Urothelium cell line (cell line): ENCODE results near the gene METAP2.
"Not testable (repeated sequence)": the region's sequence is repeated elsewhere in the genome, so short reads cannot be mapped to it uniquely, and the experiment has no call there.

Experiments used
- DNase-seq: peaks from one replicate; pipeline ENCODE4 v3.0.0; 2011; ENCODE audit warnings: low spot score, mixed read lengths
- FAIRE-seq: peaks from 2 replicates; lab custom pipeline; 2011; peaks lifted over from hg19 to GRCh38; lab: Jason Lieb, UNC

METAP2 gene

DNA sequence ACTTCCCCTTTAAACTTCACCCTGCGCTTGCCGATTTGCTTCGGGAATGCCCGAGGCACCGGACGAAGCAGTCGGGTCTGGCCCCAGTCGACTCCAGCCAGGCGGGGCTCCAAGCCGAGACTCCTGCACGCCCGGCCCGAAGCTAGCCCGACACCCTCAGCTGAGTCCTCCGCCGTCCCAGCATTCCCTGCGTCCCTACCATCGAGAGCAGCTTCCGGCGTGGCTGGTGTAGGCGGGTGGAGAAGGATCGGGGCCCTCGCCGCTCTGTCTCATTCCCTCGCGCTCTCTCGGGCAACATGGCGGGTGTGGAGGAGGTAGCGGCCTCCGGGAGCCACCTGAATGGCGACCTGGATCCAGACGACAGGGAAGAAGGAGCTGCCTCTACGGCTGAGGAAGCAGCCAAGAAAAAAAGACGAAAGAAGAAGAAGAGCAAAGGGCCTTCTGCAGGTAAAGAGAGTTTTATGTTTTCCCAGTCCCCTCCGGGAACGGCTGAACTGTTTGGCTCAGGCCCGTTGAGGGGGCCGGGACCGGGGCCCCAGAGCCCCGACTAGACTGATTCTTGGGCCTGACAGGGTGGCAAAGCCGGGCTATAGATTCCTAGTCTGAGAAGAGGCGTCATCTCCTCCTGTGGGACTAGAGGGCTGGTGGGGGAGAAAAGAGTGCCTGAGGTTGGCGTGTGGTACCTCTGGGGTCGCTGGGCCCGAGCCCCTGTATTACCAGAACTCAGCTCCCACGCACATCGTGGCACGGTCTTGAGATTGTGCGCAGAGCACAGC, at the start of gene METAP2:
Gene METAP2, plus strand, starts transcription at position 269 of the 776 bp plus-strand sequence. Its CDS starts 28 bp downstream, at position 297.
- DNase-seq (peak; percentile 92), FAIRE-seq (no peak)

- DNase-seq (no peak), FAIRE-seq (no peak)
Observed at GRCh38 chr12:95424271-95424994, 49.5 kb upstream of the METAP2 start.

DNA sequence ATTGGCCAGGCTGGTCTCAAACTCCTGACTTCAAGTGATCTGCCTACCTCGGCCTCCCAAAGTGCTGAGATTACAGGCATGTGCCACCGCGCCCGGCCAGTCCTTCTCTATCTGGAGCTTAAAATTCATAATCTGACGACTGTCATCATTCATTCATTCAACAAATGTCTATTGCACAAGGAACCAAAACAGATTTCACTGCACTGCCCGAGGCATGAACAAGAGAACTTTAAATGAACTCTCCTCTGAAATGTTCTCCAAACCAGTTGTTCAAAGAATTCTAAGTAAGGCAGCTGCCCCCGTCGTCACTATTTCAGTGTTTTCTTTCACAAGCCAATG, 44.8 kb upstream of the METAP2 start:
- no peak for FAIRE-seq
- no peak for DNase-seq

- no peak for FAIRE-seq
- DNase-seq, result no peak
Observed at GRCh38 chr12:95431120-95431519, 42.8 kb upstream of the METAP2 start.

DNA sequence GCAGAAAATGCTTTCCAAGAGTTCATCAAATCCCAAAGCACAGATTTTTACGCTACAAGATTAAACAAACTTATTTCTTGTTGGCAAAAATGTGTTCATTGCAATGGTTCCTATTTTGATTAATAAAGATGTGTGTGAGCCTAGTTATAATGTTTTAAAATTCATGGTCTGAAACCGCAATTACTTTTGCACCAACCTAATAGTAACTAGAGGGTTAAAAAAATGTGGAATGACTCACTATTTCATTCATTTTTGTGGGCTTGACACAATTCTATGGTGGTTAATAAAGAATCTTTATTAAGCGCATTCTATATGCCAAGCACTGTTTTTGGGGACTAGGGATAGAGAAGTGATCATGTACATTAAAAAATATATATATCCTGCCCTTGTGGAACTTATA, 38.6 kb upstream of the METAP2 start:
- no peak for FAIRE-seq
- DNase-seq, result no peak

- DNase-seq (no peak), FAIRE-seq (no peak)
Observed at GRCh38 chr12:95437565-95437964, 36.4 kb upstream of the METAP2 start.

GRCh38 chr12:95439461-95440230, 34.3 kb upstream of the METAP2 start:
- FAIRE-seq (no peak), DNase-seq (no peak)

DNA sequence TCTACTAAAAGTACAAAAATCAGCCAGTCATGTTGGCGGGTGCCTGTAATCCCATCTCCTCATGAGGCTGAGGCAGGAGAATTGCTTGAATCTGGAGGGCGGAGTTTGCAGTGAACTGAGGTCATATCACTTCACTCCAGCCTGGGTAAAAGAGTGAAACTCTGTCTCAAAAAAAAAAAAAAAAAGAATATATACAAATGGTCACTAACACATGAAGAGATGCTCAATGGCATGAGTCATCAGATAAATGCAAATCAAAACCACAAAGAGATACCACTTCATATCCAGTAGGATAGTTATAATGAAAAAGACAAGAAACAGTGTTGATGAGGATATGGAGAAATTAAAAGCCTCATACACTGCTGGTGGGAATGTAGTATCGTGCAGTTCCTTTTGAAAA, 33.6 kb upstream of the METAP2 start:
- DNase-seq (no peak), FAIRE-seq (no peak)

- no peak for FAIRE-seq
- DNase-seq, result no peak
Observed at GRCh38 chr12:95443459-95443858, 30.5 kb upstream of the METAP2 start.

DNA sequence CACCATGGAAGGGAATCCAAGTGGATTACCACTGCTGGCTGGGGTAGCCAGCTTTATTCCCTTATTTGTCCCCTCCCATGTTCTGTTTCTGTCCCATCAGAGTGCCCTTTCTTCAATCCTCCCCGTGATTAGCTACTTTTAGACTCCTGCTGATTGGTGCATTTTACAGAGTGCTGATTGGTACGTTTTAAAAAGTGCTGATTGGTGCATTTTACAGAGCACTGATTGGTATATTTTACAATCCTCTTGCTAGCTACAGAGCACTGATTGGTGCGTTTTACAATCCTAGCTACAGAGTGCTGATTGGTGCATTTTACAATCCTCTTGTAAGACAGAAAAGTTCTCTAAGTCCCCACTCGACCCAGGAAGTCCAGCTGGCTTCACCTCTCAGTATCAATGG, 28.9 kb upstream of the METAP2 start:
- FAIRE-seq, result not testable (repeated sequence)

GRCh38 chr12:95445884-95446505, 28.0 kb upstream of the METAP2 start:
- DNase-seq (no peak), FAIRE-seq (no peak)

More for the DNA sequence above, 28.9 kb upstream of the METAP2 start:
- not testable (repeated sequence) for DNase-seq

DNA sequence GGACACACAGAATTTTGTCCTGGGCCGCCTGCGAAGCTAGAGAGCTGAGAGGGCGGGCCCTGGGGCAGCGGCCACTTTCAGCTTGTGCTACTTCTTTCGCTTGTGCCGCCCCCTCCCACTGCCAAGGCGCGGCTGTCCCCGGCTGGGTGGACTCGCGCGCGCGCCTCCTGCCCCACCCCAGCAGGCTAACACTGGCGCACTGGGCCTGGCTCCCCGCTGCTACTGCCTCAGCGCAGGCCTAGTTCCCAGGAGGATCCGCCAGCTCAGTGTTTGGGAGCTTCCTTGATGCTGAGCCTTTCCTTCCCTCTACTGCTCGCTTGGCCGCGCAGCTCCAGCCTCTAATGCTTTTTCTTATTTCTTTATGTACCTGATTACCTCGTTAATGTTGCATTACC, 27.4 kb upstream of the METAP2 start:
- DNase-seq (no peak), FAIRE-seq (no peak)

DNA sequence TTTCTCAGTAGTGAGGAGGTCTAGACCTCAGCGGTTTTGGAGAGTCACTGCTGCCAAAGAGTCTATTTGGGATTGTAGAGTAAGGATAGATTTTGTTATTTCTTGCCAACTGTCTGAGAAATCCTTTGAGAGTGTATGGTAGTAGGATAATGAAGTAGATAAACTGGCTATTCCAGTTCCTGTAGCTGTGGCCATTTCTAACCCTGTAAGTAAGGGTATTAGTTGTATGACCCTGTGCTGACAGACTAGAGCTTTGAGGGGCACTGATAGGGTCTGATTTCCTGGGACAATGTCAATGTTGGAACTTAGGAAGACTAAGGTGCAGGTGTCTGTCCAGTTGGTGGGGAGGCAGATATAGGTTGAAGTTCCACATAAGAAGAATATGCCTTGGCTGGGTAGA, 24.3 kb upstream of the METAP2 start:
- not testable (repeated sequence) for DNase-seq, FAIRE-seq

- not testable (repeated sequence) for FAIRE-seq, DNase-seq
Observed at GRCh38 chr12:95452501-95452900, 21.5 kb upstream of the METAP2 start.

DNA sequence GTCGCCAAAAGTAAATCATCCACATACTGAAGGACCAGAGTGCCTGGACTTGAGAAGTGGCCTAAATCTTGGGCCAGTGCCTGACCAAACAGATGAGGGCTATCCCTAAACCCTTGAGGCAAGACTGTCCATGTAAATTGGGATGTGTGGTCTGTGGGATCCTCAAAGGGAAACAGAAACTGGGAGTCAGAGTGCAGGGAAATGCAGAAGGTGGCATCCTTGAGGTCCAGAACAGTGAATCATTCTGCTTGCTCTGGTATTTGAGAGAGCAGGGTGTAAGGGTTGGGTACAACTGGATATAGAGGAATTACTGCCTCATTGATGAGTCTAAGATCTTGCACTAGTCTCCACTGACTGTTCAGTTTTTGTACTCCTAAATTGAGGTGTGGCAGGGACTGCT, 20.1 kb upstream of the METAP2 start:
- not testable (repeated sequence) for FAIRE-seq, DNase-seq

DNA sequence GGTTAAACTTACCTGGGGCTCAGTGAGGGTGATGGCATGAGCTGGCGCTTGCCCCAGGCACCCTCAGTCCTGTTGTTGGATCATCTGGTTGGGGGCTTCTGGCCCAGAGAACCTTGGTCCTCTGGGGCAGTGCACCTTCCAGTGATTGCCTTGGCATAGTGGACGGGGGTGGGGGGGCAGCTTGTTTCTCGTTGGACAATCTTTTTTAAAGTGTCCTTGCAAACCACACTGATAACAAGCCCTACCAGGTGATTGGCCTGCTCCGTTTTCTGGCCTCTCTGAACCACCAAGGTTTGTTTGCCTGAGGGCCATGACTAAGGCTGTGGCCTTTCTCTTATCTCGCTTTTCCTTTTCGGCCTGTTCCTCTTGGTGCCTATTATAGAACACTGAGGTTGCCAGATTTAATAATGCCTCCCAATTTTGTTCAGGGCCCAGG, 19.2 kb upstream of the METAP2 start:
- not testable (repeated sequence) for DNase-seq, FAIRE-seq

- not testable (repeated sequence) for FAIRE-seq, DNase-seq
Observed at GRCh38 chr12:95457605-95458004, 16.3 kb upstream of the METAP2 start.

GRCh38 chr12:95458761-95459160, 15.2 kb upstream of the METAP2 start:
- FAIRE-seq, result no peak
- no peak for DNase-seq

DNA sequence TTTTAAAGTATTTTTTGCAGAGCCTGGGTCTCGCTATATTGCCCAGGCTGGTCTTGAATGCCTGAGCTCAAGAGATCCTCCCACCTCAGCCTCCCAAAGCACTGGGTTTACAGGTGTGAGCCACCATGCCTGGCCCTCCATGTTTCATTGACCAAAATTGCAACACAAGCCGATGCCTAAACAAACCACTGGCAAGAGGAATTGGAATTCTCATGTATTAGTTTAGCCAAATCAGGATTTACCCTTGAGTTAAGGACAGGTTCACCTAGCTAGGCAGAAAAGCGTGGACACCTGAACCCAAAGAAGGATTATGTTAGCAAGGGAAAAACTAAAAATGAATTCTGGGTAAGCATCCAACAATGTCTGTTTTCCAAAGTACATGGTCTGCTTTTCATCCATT, 14.6 kb upstream of the METAP2 start:
- FAIRE-seq (no peak), DNase-seq (no peak)

DNA sequence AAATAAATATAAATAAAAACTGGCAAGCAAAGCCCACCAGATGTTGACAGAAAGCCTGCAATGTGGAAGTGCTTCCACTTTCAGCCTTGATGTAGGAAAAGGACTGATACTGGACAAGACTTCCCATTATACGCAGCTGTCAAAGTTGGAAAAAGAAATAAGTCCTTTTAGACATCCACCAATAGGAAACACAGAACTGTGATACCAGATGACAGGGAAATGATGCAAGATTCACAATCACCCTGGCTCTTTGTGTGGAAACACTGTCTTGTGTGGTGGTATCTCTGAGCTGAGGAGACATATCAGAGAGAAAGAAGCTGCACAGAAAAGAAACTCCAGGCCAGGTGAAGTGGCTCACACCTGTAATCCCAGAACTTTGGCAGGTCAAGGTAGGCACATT, 13.8 kb upstream of the METAP2 start:
- DNase-seq, result no peak
- no peak for FAIRE-seq

DNA sequence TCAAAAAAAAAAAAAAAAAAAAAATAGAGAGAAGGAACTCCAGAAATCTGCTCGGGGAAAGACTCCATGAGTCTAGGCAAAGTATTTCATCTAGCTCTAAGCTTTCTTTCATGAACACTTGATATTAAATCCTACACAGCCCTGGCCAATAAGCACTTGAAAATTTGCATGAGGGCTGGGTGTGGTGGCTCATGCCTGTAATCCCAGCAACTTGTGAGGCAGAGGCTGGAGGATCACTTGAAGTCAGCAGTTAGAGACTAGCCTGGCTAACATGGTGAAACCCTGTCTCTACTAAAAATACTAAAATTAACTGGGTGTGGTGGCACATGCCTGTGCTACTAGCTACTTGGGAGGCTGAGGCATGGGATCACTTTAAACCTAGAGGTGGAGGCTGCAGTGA, 13.1 kb upstream of the METAP2 start:
- FAIRE-seq, result no peak
- DNase-seq, result no peak
